ENCODE results near the gene ASB10.

The ASB10 gene

DNA sequence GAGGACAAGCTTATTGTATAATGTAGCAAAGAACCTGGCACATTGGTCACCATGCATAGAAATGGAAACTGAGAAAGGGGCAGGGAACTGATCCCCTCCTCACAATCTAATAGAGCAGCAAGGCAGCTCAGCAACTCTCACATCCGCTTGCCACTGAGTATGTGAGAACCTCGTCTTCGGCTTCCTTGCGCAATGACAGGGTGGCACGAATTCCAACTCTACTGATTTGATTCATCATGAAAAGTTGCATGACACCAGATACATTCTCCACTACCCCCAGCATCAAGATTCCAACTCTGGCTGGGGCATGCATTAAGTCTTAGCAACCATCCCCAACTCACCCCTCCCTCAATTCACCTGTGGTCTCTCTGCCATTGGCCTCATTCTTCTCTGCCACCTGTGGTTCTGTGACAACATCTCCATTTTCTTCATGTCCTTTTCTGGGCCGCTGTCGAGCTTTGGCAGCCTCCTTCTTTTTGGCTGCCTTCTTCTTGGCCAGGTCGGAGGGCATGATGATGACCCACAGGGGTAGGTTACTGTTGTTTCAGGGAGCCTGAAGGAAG, 39.0 kb upstream of the ASB10 start:
- Mint-ChIP-seq H3K27ac (peak overlapping the region; percentile 97), H3K36me3 (peaks cover 28 to 40% of the 10 kb centered on the region in 2 donors), H3K4me3 (peak overlapping the region; percentile 96 to 97), H3K9me3 (no peaks in the 10 kb centered on the region), H3K27me3 (no peaks in the 10 kb centered on the region), H3K4me1 (peaks cover 24 to 41% of the 10 kb centered on the region in 2 donors)
- DNase-seq (no peak), ATAC-seq (replicated peaks) (no peak)

DNA sequence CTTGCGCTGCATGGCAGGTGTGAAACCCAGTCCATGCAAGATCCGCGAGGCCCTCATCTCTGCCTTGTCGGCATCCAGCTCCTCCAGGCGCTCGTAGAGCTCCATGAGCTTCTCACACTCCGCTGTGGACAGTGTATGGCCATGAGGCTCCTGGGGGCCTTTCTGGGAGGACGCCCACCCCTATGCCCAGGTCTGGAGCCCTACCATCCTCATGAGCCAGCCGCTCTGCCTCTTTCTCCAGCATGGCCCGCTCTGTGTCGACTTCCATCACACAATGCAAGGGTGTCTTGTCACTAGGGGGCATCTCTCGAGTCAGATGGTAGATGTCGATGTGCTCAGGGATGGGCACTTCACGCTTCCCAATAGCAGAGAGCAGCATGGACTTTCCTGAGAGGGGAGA, 36.7 kb upstream of the ASB10 start:
- peaks cover 35 to 54% of the 10 kb centered on the region in 2 donors for H3K36me3 Mint-ChIP-seq
- no peaks in the 10 kb centered on the region for H3K27me3 Mint-ChIP-seq
- H3K27ac Mint-ChIP-seq: no peak overlapping the region
- H3K9me3 Mint-ChIP-seq: no peaks in the 10 kb centered on the region
- ATAC-seq (replicated peaks) (no peak), DNase-seq (no peak)
- no peak overlapping the region for H3K4me3 Mint-ChIP-seq
- peaks cover 27 to 41% of the 10 kb centered on the region in 2 donors for H3K4me1 Mint-ChIP-seq

GRCh38 chr7:151218170-151218569, 31.1 kb upstream of the ASB10 start:
- Mint-ChIP-seq H3K9me3 (no peaks in the 10 kb centered on the region), H3K27ac (peak overlapping the region; percentile 75), H3K4me3 (no peak overlapping the region), H3K4me1 (peaks cover 0 to 6% of the 10 kb centered on the region in 2 donors), H3K27me3 (no peaks in the 10 kb centered on the region), H3K36me3 (peaks cover 47 to 61% of the 10 kb centered on the region in 2 donors)
- DNase-seq (no peak), ATAC-seq (replicated peaks) (no peak)

- Mint-ChIP-seq H3K36me3 (peaks cover 42 to 67% of the 10 kb centered on the region in 2 donors), H3K4me3 (no peak overlapping the region), H3K27ac (no peak overlapping the region), H3K27me3 (no peaks in the 10 kb centered on the region), H3K9me3 (no peaks in the 10 kb centered on the region), H3K4me1 (peaks cover 0 to 2% of the 10 kb centered on the region in 2 donors)
- no peak for ATAC-seq (replicated peaks)
- DNase-seq: no peak
Measured at GRCh38 chr7:151215396-151215795, 28.3 kb upstream of the ASB10 start.

DNA sequence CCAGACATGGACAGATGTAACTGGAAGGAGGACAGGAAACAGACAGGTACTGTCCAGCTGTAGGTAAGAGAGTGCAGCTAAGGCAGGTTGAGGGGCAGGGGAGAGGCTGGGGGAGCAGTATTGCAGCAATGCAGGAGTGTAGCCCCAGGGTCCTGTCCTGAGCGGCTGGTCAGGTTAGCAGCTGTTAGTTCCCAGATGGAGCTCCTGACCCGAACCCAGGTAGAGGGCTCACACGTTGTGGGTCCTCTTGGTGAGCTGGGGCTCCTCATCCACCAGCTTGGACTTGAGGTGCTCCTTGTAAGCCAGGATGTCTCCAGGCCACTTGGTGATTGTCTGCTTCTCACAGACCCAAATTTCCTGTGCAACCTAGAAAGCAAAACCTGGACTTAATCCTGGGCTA, 26.8 kb upstream of the ASB10 start:
- Mint-ChIP-seq H3K27ac (no peak overlapping the region), H3K36me3 (peaks cover 42 to 58% of the 10 kb centered on the region in 2 donors), H3K4me1 (peaks cover 0 to under 1% of the 10 kb centered on the region in 2 donors), H3K4me3 (no peak overlapping the region), H3K27me3 (no peaks in the 10 kb centered on the region), H3K9me3 (no peaks in the 10 kb centered on the region)
- DNase-seq (no peak), ATAC-seq (replicated peaks) (no peak)

DNA sequence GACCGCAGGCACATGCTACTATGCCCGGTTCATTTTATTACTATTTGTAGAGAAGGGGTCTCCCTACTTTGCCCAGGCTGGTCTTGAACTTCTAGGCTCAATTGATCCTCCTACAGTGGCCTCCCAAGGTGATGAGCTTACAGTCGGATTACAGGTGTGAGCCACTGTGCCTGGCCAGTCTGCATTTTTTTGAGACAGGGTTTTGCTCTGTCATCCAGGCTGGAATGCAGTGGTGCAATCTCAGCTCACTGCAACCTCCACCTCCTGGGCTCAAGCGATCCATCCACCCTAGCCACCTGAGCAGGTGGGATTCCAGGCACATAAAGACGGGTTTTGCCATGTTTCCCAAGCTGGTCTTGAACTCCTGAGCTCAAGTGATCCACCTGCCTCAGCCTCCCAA, 25.6 kb upstream of the ASB10 start:
- H3K27ac Mint-ChIP-seq: peak overlapping the region; percentile 5
- no peaks in the 10 kb centered on the region for H3K27me3 Mint-ChIP-seq
- H3K9me3 Mint-ChIP-seq: no peaks in the 10 kb centered on the region
- DNase-seq (no peak), ATAC-seq (replicated peaks) (no peak)
- no peak overlapping the region for H3K4me3 Mint-ChIP-seq
- H3K36me3 Mint-ChIP-seq: peaks cover 31 to 46% of the 10 kb centered on the region in 2 donors
- no peaks in the 10 kb centered on the region for H3K4me1 Mint-ChIP-seq

GRCh38 chr7:151211155-151211772, 24.2 kb upstream of the ASB10 start:
- DNase-seq: no peak
- Mint-ChIP-seq H3K27me3 (no peaks in the 10 kb centered on the region), H3K9me3 (no peaks in the 10 kb centered on the region), H3K4me1 (no peaks in the 10 kb centered on the region), H3K36me3 (peaks cover 31 to 46% of the 10 kb centered on the region in 2 donors), H3K27ac (no peak overlapping the region), H3K4me3 (no peak overlapping the region)
- ATAC-seq (replicated peaks): no peak

DNA sequence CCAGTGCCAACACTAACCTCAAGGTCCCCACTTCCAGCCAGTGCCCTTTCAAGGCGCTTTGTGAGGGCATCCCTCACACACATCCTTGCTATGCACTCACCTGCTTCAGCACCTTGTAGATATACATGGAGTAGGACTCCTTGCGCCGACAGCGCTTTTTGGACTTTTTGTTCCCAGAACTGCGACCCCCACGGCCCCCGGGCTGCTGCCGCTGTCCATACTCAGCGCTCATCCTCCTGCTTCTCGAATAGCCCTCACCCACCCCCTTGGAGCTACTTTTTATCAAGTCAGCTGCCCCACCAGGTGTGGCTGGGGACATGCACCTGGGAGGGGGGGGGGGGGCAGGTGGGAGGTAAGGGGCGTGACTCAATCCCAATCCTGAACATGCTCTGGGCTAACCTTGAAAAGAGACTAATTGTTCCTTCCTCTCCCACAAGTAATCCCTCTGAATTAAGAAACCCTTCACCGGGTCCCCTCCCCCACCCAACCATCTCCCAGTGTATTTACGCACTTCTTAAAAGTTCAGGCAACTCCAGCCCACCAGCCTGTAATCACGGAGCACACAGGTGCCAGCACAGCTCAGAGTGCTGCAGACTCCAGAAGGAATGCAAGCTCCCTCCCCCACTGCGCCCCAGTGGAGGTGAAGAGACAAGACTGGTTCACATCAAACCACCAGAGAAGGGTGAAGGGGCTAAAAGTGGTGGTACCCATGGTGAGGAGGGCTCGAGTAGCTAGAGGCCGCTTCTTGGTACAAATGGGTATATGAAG, 23.2 kb upstream of the ASB10 start, which contains the start of gene H2BK1:
Gene H2BK1 (minus strand): TSS at position 402 of the 768 bp plus-strand sequence. CDS start 170 bp downstream, at position 232.
- H3K27ac Mint-ChIP-seq: no peak within 1 kb of the TSS
- no peak within 1 kb of the TSS for H3K4me3 Mint-ChIP-seq
- H3K9me3 Mint-ChIP-seq: no peaks in the 10 kb centered on the region
- ATAC-seq (replicated peaks): no peak
- H3K4me1 Mint-ChIP-seq: no peaks in the 10 kb centered on the region
- no peak for DNase-seq
- H3K27me3 Mint-ChIP-seq: peaks cover under 1 to 7% of the 10 kb centered on the region in 2 donors
- H3K36me3 Mint-ChIP-seq: peaks cover 26 to 38% of the 10 kb centered on the region in 2 donors

GRCh38 chr7:151209588-151209987, 22.5 kb upstream of the ASB10 start:
- no peak for ATAC-seq (replicated peaks)
- H3K36me3 Mint-ChIP-seq: peaks cover 20 to 31% of the 10 kb centered on the region in 2 donors
- H3K27ac Mint-ChIP-seq: no peak overlapping the region
- no peaks in the 10 kb centered on the region for H3K9me3 Mint-ChIP-seq
- no peak overlapping the region for H3K4me3 Mint-ChIP-seq
- no peaks in the 10 kb centered on the region for H3K4me1 Mint-ChIP-seq
- H3K27me3 Mint-ChIP-seq: peaks cover 7 to 13% of the 10 kb centered on the region in 2 donors
- no peak for DNase-seq

DNA sequence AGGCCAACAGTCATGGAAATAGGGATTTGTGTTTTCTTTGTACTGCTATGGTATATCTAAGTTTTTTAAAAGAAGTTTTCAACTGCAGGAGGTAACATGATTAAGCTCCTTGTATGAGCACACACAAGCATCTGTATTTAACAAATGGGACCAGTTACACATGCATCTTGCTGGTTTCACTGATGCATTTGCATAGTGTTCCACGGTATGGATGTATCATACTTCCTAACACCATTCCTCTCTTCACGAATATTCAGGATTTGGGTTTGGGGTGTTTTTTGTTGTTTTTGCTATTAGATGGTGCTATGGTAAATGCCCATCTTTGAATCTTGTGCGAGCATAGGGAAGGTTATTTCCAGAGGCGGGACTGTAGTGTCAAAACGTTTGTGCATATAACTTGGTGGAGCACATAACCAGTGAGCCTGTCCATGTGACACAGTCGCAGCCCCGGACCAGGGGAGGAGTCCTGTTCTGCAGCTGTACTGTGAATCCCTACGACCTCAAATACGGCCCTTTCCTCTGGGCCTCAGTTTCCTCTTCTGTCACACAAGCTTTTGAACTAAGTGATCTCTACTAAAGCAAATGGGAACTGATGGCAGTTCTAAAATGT, 21.3 kb upstream of the ASB10 start:
- H3K27ac Mint-ChIP-seq: no peak overlapping the region
- H3K27me3 Mint-ChIP-seq: peaks cover 16 to 20% of the 10 kb centered on the region in 2 donors
- H3K36me3 Mint-ChIP-seq: peaks cover 13 to 23% of the 10 kb centered on the region in 2 donors
- no peak overlapping the region for H3K4me3 Mint-ChIP-seq
- ATAC-seq (replicated peaks): no peak
- DNase-seq: no peak
- no peaks in the 10 kb centered on the region for H3K9me3 Mint-ChIP-seq
- no peaks in the 10 kb centered on the region for H3K4me1 Mint-ChIP-seq

DNA sequence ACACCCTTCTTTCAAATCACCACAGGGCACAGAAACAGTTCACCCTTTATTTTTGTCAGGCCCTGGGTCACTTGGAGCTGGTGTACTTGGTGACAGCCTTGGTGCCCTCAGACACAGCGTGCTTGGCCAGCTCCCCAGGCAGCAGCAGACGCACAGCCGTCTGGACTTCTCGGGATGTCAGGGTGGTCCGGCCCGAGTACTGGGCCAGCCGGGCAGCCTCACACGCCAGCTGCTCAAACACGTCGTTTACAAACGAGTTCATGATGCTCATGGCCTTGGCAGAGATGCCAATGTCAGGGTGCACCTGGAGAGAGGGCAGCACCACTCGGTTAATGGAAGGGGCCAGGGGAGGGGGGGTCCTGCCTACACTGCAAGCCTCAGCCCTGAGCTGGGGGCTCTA, 20.8 kb upstream of the ASB10 start:
- Mint-ChIP-seq H3K9me3 (no peaks in the 10 kb centered on the region), H3K4me3 (no peak overlapping the region), H3K27ac (no peak overlapping the region), H3K27me3 (peaks cover 20 to 22% of the 10 kb centered on the region in 2 donors), H3K4me1 (no peaks in the 10 kb centered on the region), H3K36me3 (peaks cover 9 to 18% of the 10 kb centered on the region in 2 donors)
- no peak for ATAC-seq (replicated peaks)
- no peak for DNase-seq

GRCh38 chr7:151207315-151207714, 20.3 kb upstream of the ASB10 start:
- no peaks in the 10 kb centered on the region for H3K4me1 Mint-ChIP-seq
- H3K36me3 Mint-ChIP-seq: peaks cover 9 to 13% of the 10 kb centered on the region in 2 donors
- no peak overlapping the region for H3K27ac Mint-ChIP-seq
- DNase-seq (no peak), ATAC-seq (replicated peaks) (no peak)
- no peaks in the 10 kb centered on the region for H3K9me3 Mint-ChIP-seq
- H3K27me3 Mint-ChIP-seq: peaks cover 20 to 24% of the 10 kb centered on the region in 2 donors
- H3K4me3 Mint-ChIP-seq: no peak overlapping the region

- ATAC-seq (replicated peaks): no peak
- Mint-ChIP-seq H3K36me3 (peaks cover 9 to 10% of the 10 kb centered on the region in 2 donors), H3K27me3 (peaks cover 20 to 24% of the 10 kb centered on the region in 2 donors), H3K4me3 (no peak overlapping the region), H3K9me3 (no peaks in the 10 kb centered on the region), H3K27ac (no peak overlapping the region), H3K4me1 (no peaks in the 10 kb centered on the region)
- DNase-seq: no peak
Measured at GRCh38 chr7:151206914-151207313, 19.9 kb upstream of the ASB10 start.

- Mint-ChIP-seq H3K36me3 (peaks cover 2 to 8% of the 10 kb centered on the region in 2 donors), H3K4me3 (no peak overlapping the region), H3K27me3 (peaks cover 25 to 31% of the 10 kb centered on the region in 2 donors), H3K4me1 (no peaks in the 10 kb centered on the region), H3K27ac (no peak overlapping the region), H3K9me3 (no peaks in the 10 kb centered on the region)
- DNase-seq (no peak), ATAC-seq (replicated peaks) (peak in 1 of 2 donors; percentile 67)
Measured at GRCh38 chr7:151205730-151206129, 18.7 kb upstream of the ASB10 start.
